Measurements from ENCODE around the gene BICC1. TPM values are rescaled to one million over a fixed set of nuclear protein-coding genes. Genes with fewer than 3 reads are reported as not detected.
A peak's percentile ranks its signal among the peaks of the same experiment; 100 is the strongest.

Gene BICC1
- total RNA-seq, 2 donors from 2014 or later = 35.3 to 42.0 TPM

GRCh38 chr10:58574058-58574457, 61.4 kb downstream of the BICC1 start:
- TF ChIP-seq CTCF (IDR thresholded peaks at IDR 0.05) = no peak
- TF ChIP-seq POLR2A (IDR thresholded peaks at IDR 0.05) = no peak
- WGBS, 2 donors = 30 to 35% methylated on average over 1 of the region's 1 CpG
- DNase-seq (no peak), ATAC-seq (no peak)
- Histone ChIP-seq H3K27me3 (no peaks in the 10 kb centered on the region), H3K9me3 (no peaks in the 10 kb centered on the region), H3K4me1 (peaks cover 28% of the 10 kb centered on the region), H3K36me3 (replicated peaks in 1 of 2; ENCODE audit: insufficient read depth in 1 of 2, low read depth in 2 of 2) (no peaks in the 10 kb centered on the region), H3K4me3 (no peak overlapping the region), H3K27ac (no peak overlapping the region)
- intact Hi-C loops (cut with DNase I) = no loop called here

- Histone ChIP-seq H3K9me3 (no peaks in the 10 kb centered on the region), H3K27me3 (no peaks in the 10 kb centered on the region), H3K36me3 (replicated peaks in 1 of 2; ENCODE audit: insufficient read depth in 1 of 2, low read depth in 2 of 2) (no peaks in the 10 kb centered on the region), H3K4me3 (no peak overlapping the region), H3K4me1 (peaks cover 33% of the 10 kb centered on the region), H3K27ac (no peak overlapping the region)
- TF ChIP-seq POLR2A (IDR thresholded peaks at IDR 0.05) (no peak), CTCF (IDR thresholded peaks at IDR 0.05) (no peak)
- intact Hi-C loops (cut with DNase I) = no loop called here
- 59 to 68% methylated on average over 4 of the region's 4 CpGs for WGBS, 2 donors
- DNase-seq (no peak), ATAC-seq (no peak)
These were observed 62.8 kb downstream of the BICC1 start for GRCh38 chr10:58575491-58575890.

GRCh38 chr10:58576751-58577436, 64.2 kb downstream of the BICC1 start:
- H3K36me3 ChIP-seq (replicated peaks in 1 of 2; ENCODE audit: insufficient read depth in 1 of 2, low read depth in 2 of 2) = no peaks in the 10 kb centered on the region
- no peak for ATAC-seq
- 41 to 48% methylated on average over 3 of the region's 3 CpGs for WGBS, 2 donors
- H3K4me3 ChIP-seq = no peak overlapping the region
- H3K27me3 ChIP-seq = no peaks in the 10 kb centered on the region
- H3K4me1 ChIP-seq = peaks cover 33% of the 10 kb centered on the region
- TF ChIP-seq POLR2A (IDR thresholded peaks at IDR 0.05) (no peak), CTCF (IDR thresholded peaks at IDR 0.05) (no peak)
- DNase-seq = no peak
- H3K9me3 ChIP-seq = no peaks in the 10 kb centered on the region
- H3K27ac ChIP-seq = peak overlapping the region in 1 of 4 donors; percentile 36
- intact Hi-C loops (cut with DNase I) = no loop called here

- TF ChIP-seq CTCF (IDR thresholded peaks at IDR 0.05) = no peak
- no peak for TF ChIP-seq POLR2A (IDR thresholded peaks at IDR 0.05)
These were observed 64.7 kb downstream of the BICC1 start for GRCh38 chr10:58577437-58577777.

GRCh38 chr10:58578366-58578765, 65.7 kb downstream of the BICC1 start:
- H3K27me3 ChIP-seq = no peaks in the 10 kb centered on the region
- H3K27ac ChIP-seq = no peak overlapping the region
- peaks cover 28% of the 10 kb centered on the region for H3K4me1 ChIP-seq
- no peak for DNase-seq
- no peak for ATAC-seq
- no peaks in the 10 kb centered on the region for H3K9me3 ChIP-seq
- WGBS, 2 donors = 70 to 75% methylated on average over 8 of the region's 8 CpGs
- intact Hi-C loops (cut with DNase I) = no loop called here
- TF ChIP-seq POLR2A (IDR thresholded peaks at IDR 0.05) (no peak), CTCF (IDR thresholded peaks at IDR 0.05) (no peak)
- no peaks in the 10 kb centered on the region for H3K36me3 ChIP-seq (replicated peaks in 1 of 2; ENCODE audit: insufficient read depth in 1 of 2, low read depth in 2 of 2)
- no peak overlapping the region for H3K4me3 ChIP-seq

More at GRCh38 chr10:58577437-58577777, 64.7 kb downstream of the BICC1 start:
- peaks cover 33% of the 10 kb centered on the region for H3K4me1 ChIP-seq
- no peaks in the 10 kb centered on the region for H3K36me3 ChIP-seq (replicated peaks in 1 of 2; ENCODE audit: insufficient read depth in 1 of 2, low read depth in 2 of 2)
- intact Hi-C loops (cut with DNase I) = no loop called here
- no peak overlapping the region for H3K4me3 ChIP-seq
- no peaks in the 10 kb centered on the region for H3K9me3 ChIP-seq
- H3K27ac ChIP-seq = peak overlapping the region in 1 of 4 donors; percentile 36
- DNase-seq = no peak
- H3K27me3 ChIP-seq = no peaks in the 10 kb centered on the region
- no peak for ATAC-seq
